HL-60 (cell line): Measurements from ENCODE around the gene GRM5.
"Not testable (repeated sequence)": the region's sequence is repeated elsewhere in the genome, so short reads cannot be mapped to it uniquely, and the experiment has no call there.

ENCODE experiments used
- DNase-seq, 2 experiments: peaks; one replicate each; pipeline ENCODE4 v3.0.0-alpha.2; 2010 to 2020; ENCODE audit warnings: low read depth in 1 of 2, low spot score in 1 of 2
- H3K27ac ChIP-seq: fragments of 250-450 bp; sonication (Bioruptor Pico); replicated peaks from 2 replicates; pipeline ENCODE4 v1.5.1; 2020; ENCODE audit warnings: mild to moderate bottlenecking, moderate library complexity
- H3K27me3 ChIP-seq: fragments of 250-450 bp; sonication (Bioruptor Pico); 2 replicates; pipeline ENCODE4 v1.5.1; 2021; ENCODE audit warnings: mild to moderate bottlenecking, moderate library complexity; ENCODE audit not compliant: insufficient read depth, poor library complexity, severe bottlenecking
- H3K4me3 ChIP-seq: replicated peaks from 2 replicates; pipeline ENCODE4 v1.5.1; 2011; ENCODE audit warnings: mild to moderate bottlenecking, control low read depth, low read length; ENCODE audit not compliant: insufficient read depth
- CTCF ChIP-seq: IDR thresholded peaks from one replicate; pipeline ENCODE4 v1.5.1; 2011; ENCODE audit warnings: low read length, control low read depth, inconsistent platforms; ENCODE audit not compliant: insufficient read depth
- GABPA ChIP-seq: IDR thresholded peaks from 2 replicates; pipeline ENCODE4 v1.6.1; 2012; ENCODE audit warnings: low read depth
- POLR2AphosphoS5 ChIP-seq: IDR thresholded peaks from 2 replicates; pipeline ENCODE4 v1.6.1; 2012; ENCODE audit warnings: low read depth
- REST ChIP-seq: IDR thresholded peaks from 2 replicates; pipeline ENCODE4 v1.6.1; 2012; ENCODE audit warnings: low read depth; ENCODE audit not compliant: insufficient replicate concordance
- SPI1 ChIP-seq: IDR thresholded peaks from 2 replicates; pipeline ENCODE4 v1.6.1; 2012; ENCODE audit warnings: low read depth, mild to moderate bottlenecking, borderline replicate concordance

Gene GRM5

GRCh38 chr11:89065066-89065465 is 716 bp downstream of the GRM5 start:
- TF ChIP-seq POLR2AphosphoS5, result no peak
- TF ChIP-seq REST, result no peak
- no peak for TF ChIP-seq GABPA
- no peak for TF ChIP-seq SPI1
- no peak for TF ChIP-seq CTCF
- H3K4me3 ChIP-seq, result no peak overlapping the region
- peaks cover 2% of the 10 kb centered on the region for H3K27me3 ChIP-seq
- DNase-seq, result no peak
- no peak overlapping the region for H3K27ac ChIP-seq

- H3K27ac ChIP-seq, DNase-seq, H3K27me3 ChIP-seq, H3K4me3 ChIP-seq: not testable (repeated sequence)
These were observed 2.3 kb downstream of the GRM5 start for GRCh38 chr11:89063481-89063951.

DNA sequence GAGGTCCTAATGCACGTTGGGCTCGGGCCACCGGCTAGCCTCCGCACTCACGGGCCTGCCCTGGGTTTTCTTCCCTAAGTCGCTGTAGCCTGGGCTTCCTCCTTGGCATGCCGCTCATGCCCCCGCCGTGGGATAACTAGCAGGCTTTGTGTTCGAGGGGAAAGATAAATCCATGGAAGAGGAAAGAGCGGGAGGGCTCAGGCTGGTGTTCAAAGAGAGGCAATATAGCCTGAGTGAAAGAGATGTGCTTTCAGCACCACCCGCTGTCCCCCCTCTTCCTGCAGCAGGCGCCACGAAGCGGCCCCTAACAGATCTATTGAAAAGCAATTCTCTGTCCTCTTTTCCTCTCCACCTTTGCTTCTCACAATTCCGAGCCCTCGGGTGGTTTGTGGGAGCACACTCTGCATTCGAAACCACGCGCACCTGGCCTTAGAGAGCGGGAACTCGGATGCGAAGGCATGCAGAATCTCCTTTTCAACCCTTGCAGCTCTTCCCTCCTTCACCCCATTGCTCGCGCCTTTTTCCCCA is 2.9 kb downstream of the GRM5 start:
- H3K27me3 ChIP-seq, H3K27ac ChIP-seq, H3K4me3 ChIP-seq, DNase-seq: not testable (repeated sequence)
- TF ChIP-seq REST, result peak; percentile 76

GRCh38 chr11:89061839-89062238 is 3.9 kb downstream of the GRM5 start:
- peak; percentile 88 for TF ChIP-seq REST

GRCh38 chr11:89057406-89057805 is 8.4 kb downstream of the GRM5 start:
- not testable (repeated sequence) for H3K4me3 ChIP-seq, DNase-seq, H3K27me3 ChIP-seq, H3K27ac ChIP-seq

More at GRCh38 chr11:89061839-89062238, 3.9 kb downstream of the GRM5 start:
- H3K4me3 ChIP-seq, H3K27me3 ChIP-seq, H3K27ac ChIP-seq, DNase-seq: not testable (repeated sequence)
